ENCODE results near the gene RAD9A.

The RAD9A gene

GRCh38 chr11:67407688-67408163, 15.9 kb downstream of the RAD9A start:
- no peak for DNase-seq (ENCODE audit: extremely low spot score)
- ChIA-PET CTCF (interaction anchor here (0.9 to 3.4 kb wide), 9 partner anchors 10 to 94 kb away, joined by 3 to 21 read pairs (median 3); partner anchors contain the start of genes RAD9A and TMEM134), POLR2A (interaction anchor here (0.5 kb wide), 1 partner anchor 83 kb away, joined by 3 read pairs; no protein-coding TSS in a partner anchor)
- no peak for TF ChIP-seq CTCF (IDR thresholded peaks at IDR 0.05; ENCODE audit: control extremely low read depth, extremely low read depth, low read depth, missing control alignments)

GRCh38 chr11:67408437-67409200, 16.8 kb downstream of the RAD9A start:
- CTCF ChIA-PET = interaction anchor here (1.1 to 3.4 kb wide), 5 partner anchors 11 to 60 kb away, joined by 3 to 21 read pairs (median 4); partner anchors contain the start of genes RAD9A and TMEM134

GRCh38 chr11:67409261-67409666, 17.5 kb downstream of the RAD9A start:
- POLR2A ChIA-PET = no interaction called here
- TF ChIP-seq CTCF (IDR thresholded peaks at IDR 0.05; ENCODE audit: control extremely low read depth, extremely low read depth, low read depth, missing control alignments) = no peak
- CTCF ChIA-PET = interaction anchor here (1.4 to 3.4 kb wide), 2 partner anchors 11 to 59 kb away, joined by 3 to 21 read pairs; partner anchors contain the start of gene TMEM134
- peak; percentile 75 for DNase-seq (ENCODE audit: extremely low spot score)

More at GRCh38 chr11:67408437-67409200, 16.8 kb downstream of the RAD9A start:
- POLR2A ChIA-PET = interaction anchor here (0.5 kb wide), 1 partner anchor 82 kb away, joined by 3 read pairs; no protein-coding TSS in a partner anchor
- TF ChIP-seq CTCF (IDR thresholded peaks at IDR 0.05; ENCODE audit: control extremely low read depth, extremely low read depth, low read depth, missing control alignments) = no peak
- no peak for DNase-seq (ENCODE audit: extremely low spot score)

GRCh38 chr11:67409781-67410368, 18.1 kb downstream of the RAD9A start:
- ChIA-PET CTCF (interaction anchor here (3.4 kb wide), 1 partner anchor 10 kb away, joined by 21 read pairs; no protein-coding TSS in a partner anchor), POLR2A (no interaction called here)
- DNase-seq (ENCODE audit: extremely low spot score) = no peak
- no peak for TF ChIP-seq CTCF (IDR thresholded peaks at IDR 0.05; ENCODE audit: control extremely low read depth, extremely low read depth, low read depth, missing control alignments)

GRCh38 chr11:67410369-67410831, 18.6 kb downstream of the RAD9A start:
- CTCF ChIA-PET = interaction anchor here (1.5 kb wide), 1 partner anchor 8 kb away, joined by 8 read pairs; the partner anchor contains the start of gene PPP1CA
- TF ChIP-seq CTCF (IDR thresholded peaks at IDR 0.05; ENCODE audit: control extremely low read depth, extremely low read depth, low read depth, missing control alignments) = no peak
- POLR2A ChIA-PET = no interaction called here
- DNase-seq (ENCODE audit: extremely low spot score) = no peak

All from GM10248 (cell line).